HG03139 (cell line): ENCODE results near the gene CD300LF.

Experiments
- ATAC-seq: cut with Tn5 transposase; IDR thresholded peaks from one replicate; pipeline ENCODE4 v1.9.1; 2021; ENCODE audit not compliant: unreplicated experiment

Gene CD300LF

DNA sequence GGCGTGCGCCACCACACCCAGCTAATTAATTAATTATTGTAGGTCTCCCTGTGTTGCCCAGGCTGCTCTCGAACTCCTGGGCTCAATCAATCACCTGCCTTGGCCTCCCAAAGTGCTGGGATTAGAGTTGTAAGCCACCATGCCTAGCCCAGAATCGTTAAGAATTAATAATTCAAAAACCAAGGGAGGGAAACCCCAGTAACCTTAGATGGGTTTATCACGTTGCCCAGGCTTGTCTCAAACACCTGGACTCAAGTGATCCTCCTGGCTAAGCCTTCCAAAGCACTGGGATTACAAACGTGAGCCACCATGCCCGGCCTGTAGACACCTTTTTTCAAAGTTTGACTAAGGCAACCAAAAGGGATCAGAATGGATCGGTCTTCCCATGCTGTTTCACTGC lies 21.6 kb downstream of the CD300LF start:
- ATAC-seq = no peak

DNA sequence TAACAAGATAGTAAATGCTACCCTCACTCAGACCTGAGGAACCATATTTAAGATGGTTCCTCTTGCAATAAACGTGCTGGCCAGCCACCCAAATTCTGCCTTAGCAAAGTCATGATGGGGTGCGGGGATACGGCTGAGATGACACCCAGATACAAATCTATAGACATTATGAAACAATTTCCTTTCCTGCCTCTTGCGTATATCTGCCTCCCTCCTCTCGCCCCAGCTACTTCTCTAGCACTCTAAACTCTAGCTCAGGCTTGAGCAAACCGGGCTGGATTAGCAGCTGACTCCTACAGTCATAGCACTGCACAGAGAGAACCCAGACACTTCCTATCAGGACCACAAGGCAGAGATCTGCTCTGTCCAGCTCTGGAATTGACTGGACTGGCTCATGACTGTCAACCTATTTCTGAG lies 22.3 kb downstream of the CD300LF start:
- ATAC-seq = no peak

DNA sequence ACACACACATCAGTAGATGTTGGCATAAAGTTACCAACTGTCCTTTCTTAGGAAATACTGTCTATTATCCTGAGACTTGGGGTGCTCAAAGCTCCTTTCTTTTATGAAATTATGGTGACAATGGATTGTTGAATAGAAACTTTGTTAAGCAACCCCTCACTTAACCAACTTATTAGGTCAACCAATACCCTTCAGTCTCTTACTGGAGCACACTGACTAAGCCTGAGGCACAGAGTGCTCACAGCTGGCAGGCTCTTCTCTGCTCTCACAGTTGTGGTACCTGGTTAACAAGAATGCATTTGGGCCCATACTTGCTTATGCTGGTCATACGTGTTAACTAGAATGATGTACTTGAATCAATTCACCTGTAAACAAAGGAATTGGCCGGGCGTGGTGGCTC lies 24.8 kb downstream of the CD300LF start:
- no peak for ATAC-seq

DNA sequence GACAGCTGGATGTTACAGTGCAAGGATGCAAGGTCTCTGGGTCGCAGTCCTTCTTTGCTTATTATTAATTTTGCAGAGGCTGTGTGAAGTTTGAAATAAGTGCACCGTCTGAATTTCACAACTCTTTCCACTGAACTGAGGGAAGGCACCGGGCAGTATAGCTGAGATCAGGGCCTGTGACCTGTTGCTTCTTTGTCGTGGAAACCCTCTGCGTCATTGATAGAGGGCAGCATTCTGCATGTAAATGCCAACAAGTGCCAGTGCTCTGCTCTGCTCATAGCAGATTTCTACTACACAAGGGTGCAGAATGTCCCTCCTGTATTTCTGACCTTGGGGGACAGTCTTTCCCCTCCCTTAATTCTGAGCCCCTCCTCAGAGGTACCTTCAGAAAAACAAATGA lies 26.0 kb downstream of the CD300LF start:
- no peak for ATAC-seq

DNA sequence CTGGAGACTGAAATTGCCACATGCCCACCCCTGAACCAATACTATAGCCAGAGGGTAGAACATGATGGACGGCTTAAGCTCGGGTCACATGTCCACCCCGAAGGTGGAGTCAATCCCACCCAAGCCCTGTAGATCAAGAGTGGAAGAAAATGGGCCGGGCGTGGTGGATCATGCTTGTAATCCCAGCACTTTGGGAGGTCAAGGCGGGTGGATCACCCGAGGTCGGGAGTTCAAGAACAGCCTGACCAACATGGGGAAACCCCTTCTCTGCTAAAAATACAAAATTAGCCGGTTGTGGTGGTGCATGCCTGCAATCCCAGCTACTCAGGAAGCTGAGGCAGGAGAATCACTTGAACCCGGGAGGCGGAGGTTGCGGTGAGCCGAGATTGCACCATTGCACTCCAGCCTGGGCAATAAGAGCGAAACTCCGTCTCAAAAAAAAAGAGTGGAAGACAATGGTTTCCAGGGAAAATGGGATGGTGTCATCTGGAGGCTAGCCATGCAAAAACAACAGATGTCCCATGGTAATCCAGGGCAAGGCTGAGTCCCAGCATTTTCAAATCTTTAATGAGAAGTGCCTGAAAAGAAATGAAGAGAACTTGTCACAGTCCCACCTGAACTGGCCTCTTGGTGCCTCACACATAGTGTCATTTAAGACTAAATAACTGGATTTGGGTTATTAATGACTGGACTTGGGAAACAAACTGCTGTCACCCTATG lies 30.1 kb downstream of the CD300LF start:
- no peak for ATAC-seq

DNA sequence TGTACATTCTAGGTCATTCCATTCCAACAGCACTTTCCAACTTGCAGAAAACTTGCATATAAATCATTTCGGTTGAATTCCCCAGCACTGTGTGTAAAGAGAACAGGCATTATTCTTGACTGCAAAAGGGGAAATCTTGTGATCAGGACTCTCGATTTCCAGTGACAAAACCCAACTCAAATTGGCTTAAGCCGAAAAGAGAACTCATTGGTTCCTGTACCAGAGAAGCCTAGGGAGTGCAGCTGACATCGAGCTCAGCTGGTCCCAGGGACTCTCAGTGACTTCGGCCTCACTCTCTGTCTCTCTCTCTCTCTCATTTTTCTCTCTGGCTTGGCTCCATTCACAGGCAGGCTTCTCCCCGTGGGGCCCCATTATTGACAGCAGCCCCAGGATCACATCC lies 30.7 kb downstream of the CD300LF start:
- no peak for ATAC-seq

DNA sequence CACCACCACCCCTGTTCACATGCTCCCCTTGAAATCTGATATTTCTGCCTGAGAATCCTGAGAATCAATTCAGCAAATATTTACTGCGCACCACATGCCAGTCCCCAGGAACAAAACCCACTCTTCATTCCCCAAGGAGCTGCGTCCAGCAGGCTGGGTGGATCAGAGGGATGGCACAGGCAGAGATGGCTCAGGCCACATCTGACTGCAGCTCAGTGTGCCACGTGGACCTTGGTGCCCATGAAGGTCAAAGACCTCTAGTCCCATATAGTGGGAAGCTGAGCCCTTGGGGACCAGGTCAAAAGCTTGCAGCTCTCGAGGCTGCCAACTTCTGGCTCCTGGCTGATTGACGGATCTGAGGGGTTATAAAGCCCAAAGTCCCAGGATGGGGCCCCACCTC lies 31.8 kb downstream of the CD300LF start:
- no peak for ATAC-seq

DNA sequence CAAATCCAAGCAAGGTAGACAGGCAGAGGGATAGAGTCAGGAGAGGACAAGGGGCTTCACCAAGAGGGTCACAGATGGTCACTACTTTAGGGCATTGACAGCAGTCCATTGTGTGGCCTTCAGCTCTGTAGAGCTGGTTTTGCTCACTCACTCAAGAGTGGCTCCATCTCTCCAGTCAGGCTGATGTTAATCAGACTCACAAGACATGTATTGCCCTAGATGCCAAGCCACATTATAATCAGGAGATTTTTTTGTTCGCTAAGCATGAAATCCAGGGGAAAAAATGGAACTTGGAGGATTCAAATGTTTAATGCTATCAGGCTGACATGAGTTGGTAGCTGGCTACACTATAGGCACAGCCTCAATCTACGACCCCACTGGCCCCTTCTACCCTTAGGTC lies 32.5 kb downstream of the CD300LF start:
- no peak for ATAC-seq

DNA sequence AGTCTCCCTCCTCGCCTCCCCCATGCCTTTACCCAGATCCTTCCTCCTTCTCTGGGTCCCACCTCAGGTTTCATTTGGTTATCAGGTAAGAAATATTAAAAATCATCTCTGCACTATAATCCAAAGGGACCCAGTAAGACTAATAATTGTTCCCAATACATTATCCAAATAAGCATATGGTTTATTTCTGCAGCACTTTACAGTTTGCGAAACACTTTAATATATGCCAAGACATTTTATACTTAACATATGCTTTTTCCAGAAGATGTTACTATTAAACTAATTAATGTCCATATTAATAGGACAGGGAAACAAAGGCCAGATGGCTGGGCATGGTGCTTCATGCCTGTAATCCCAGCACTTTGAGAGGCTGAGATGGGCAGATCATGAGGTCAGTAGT lies 33.3 kb downstream of the CD300LF start:
- no peak for ATAC-seq

DNA sequence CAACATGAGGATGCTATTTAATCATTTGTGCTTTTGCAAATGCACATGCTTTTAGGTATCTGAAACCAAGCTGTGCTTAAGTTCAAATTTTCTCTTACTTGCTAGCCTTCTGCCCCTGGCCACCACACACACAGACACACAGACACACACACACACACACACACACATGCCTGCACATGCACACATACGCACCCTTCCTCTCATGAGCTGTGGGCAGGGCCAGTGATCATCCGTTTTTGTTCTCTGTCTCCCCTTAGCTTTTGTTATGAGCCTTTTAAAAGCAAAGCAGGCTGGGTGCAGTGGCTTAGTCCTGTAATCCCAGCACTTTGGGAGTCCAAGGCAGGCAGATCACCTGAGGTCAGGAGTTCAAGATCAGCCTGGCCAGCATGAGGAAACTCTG lies 34.2 kb downstream of the CD300LF start:
- ATAC-seq = no peak

DNA sequence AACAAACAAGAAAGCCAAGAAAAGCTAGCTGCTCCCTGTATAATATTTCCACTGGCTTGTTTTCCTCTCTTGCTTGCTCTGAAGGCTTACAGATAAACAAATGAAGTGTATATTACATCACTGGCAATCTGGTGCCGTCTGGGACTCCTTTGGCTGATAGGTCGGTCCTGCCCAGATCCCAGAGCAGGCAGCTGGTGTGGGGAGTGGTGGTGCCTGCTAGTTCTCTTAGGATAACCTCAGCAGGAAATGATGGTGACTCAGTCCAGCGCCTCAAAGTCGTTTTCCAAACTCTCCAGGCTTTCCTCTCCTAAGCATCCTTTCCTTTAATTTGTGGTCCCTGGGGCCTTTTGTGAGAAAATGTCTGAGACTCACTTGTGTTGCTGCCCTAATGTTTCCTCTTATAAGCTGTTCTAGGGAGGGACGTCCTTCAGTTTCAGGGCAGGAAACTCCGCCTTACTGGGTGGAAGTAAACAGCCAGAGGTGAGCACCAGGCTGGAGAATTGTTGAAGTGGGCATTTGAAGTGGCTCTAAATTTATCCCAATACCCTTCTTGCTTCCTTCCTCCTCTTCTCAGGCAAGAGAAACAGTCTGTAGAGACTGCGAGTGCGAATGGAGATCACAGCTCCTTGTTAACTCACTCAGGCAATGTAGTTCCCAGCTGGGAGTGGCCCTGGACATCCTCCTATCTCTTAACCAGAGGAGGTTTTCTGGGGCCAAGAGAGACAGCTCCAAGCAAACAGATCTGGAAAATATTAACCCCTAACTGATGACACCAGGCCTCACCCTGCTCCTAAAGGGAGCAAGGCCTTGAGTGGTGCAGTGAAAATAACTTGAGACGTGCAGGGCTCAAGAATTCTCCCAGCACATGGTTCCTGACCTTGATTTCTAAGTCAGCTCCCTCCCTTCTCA lies 34.9 kb downstream of the CD300LF start:
- ATAC-seq = no peak

DNA sequence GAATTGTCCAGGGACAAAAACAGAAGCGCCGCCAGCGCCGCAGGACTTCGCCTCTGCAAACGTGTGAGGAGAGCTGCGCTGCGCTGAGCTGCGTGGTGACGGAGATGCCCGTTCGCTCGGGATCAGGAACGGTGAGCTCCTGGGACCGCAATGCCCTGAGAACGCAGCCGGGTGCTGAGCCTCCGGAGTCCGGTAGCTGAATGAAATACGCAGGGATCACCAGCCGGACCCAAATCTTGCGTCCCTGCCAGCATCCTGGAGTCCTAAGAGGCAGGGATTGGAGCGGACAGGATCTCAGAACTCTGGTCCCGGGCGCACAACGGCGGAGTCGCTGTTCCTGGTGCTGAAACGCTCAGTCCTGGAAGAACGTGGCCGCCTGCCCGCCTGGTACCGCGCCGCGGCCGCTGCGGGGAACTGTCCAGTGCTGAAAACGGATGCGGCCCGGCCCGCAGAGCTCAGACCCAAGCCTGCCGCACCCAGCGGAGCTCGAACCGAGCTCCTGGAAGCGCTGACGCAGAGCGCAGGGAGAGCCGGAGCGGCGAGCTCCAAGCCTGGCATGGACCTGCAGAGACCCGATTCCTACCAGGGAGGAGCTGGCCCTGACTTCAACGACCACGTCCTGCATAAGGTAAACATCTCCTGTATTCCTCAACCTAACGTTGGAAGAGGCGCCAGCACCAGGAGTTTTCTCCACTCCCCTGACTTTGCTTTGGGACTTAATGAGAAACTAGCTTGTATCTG lies 41.5 kb downstream of the CD300LF start:
- no peak for ATAC-seq

DNA sequence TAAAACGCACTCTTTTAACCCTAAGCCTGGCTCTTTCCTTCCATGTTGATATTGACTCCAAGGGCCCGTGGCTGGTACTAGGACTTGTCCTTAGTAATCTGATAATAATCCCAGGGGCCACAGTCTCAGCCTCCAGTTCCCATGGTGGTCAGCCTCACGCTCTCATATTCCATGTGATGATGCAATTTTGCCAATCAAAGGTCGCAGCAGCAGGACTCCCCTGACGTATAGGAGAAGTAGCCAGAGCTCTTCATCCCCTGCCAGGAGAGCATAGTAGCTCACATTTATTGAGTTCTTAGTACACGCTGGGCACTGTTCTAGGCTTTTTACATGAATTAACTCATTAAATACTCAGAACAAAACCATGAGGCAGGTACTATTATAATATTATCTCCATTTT lies 42.4 kb downstream of the CD300LF start:
- no peak for ATAC-seq

DNA sequence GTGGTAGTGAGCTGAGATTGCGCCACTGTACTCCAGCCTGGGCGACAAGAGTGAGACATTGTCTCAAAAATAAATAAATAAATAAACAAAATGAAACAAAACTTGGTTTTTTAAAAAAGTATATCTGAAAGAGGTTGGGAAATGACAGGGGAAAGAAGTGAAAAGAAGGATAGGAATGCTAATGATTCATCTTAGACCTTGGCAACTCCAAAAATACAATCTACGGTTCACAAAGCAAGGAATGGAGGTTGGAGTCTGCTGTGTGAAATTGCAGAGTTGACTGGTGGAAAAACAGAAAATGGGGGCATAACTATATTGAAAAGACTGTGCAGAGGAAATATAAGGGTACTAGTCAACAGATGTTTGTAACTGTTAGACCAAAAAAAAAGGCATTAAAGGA lies 49.2 kb downstream of the CD300LF start:
- ATAC-seq = no peak

DNA sequence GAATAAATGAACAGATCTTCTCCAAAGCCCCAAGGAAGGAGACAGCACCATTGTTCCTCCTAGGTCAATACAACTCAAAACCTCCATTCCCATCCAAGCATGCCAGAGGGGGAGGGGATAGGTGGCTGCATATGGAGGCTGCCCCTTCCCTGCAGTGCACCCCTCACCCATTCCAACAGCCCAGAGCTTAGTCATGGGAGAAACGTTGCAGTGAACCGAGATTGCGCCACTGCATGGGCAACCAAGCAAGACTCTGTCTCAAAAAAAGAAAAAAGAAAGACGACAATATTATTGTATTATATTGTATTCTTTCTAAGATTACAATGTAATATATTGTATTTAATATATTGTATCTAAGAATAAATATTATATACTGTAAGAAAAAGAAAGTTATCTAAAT lies 52.8 kb downstream of the CD300LF start:
- no peak for ATAC-seq

DNA sequence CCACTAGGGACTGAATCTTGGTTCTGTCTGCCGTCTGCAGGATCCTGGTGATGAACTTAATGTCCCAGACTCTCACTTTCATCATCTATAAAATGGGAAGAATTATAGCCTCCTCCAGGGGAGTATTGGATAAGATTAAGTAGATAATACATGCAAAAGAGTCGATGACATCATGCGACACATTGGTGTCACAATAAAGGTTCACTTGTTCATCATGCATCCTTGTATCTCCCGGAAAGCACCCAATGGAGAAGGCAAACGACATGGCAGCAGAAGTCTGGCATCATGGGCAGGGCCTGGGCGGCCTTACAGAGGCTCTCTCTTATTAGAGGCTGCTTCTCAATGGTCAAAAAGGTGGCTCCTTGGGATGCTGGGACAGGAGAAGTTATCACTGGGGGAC lies 54.1 kb downstream of the CD300LF start:
- no peak for ATAC-seq

DNA sequence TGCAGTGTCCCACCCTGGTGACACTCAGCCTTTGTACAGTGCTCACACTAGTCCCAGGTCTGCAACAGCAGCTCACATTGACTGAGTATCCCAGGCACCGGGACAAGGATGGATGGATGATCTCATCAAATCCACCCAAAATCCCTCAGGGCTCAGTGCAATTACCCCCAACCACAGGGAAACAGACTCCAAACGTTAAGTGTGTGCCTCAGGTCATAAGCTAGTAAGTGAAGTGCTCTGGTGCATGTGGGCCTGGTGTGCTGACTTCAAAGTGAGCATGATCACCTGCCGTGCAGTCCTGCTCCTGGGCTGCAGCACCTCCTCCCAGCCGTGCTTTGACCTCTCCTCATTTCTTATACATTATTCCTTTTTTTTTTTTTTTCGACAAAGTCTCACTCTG lies 58.0 kb downstream of the CD300LF start:
- ATAC-seq = no peak

DNA sequence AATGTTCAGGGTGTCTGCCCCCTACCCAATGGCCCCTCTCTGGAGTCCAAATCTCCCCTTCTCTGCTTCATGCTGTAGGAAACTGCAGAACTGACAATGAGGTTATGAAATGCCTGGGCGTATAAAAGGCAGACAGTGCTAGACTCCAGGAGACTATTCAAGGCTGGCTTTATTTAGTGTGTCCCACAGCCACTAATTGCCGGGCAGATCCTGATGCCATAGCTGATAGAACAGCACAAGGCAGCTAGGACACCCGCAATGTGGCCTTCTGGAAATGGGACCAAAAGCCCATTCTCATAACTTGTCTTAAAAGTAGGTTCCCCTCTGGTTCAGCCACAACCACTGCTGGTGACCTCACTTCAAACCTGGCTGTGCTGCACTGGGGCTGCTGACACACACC lies 60.7 kb downstream of the CD300LF start:
- no peak for ATAC-seq

DNA sequence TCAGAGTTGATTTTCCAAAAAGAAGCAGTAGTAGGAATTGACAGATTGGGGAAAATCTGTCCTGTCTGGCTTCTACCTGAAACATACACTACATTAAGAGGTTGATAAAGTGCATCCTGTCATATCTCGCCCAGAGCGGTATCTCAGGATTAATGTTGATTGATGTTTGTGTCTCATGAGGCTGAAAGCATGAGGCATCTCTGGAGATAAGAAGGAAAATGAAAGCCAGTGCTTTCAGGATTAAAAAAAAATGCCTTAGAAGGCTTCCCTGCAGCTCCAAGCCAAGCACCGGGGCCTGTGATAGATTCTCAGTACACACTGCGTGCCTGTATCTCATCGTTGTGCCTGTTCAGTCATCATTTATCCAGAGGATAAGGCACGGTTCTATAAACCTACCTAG lies 62.8 kb downstream of the CD300LF start:
- ATAC-seq = no peak

DNA sequence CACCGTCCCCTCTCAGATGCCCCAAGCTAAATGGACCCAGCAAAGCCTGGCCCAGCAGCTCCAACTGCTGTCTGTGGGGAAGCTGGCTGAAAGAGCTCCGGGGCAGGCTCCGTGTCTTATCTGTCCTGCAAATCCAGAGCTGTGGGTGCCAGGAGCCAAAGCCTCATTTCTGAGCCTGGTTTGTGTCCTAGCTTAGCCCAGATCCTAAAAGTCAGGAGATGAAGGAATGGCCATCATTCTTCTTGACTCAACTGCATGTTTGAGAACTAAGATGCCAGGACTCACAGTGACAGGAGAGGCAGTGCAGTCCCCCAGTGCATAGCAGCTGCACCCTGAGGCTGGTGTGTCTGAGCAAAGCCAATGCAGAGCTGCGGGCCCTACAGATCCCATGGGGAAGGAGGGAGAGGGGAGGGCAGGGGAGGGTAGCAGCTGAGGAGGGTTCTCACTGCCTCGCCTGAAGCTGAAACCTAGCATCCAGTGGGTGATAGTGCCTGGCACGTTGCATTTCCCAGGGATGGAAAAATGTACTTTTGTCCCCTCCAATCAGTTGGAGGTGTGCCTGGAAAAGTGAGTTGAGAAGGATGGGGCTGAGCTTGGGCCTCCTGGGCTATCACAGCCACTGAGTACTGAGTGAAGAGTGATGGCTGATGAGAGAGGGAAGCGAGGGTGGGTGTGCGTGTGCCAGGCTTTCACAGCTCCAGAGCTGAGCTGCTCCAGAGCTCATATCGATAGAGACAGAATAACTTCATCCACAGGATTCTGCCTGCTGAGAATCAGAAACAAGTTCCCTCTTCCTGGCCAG lies 64.7 kb downstream of the CD300LF start:
- ATAC-seq = no peak

DNA sequence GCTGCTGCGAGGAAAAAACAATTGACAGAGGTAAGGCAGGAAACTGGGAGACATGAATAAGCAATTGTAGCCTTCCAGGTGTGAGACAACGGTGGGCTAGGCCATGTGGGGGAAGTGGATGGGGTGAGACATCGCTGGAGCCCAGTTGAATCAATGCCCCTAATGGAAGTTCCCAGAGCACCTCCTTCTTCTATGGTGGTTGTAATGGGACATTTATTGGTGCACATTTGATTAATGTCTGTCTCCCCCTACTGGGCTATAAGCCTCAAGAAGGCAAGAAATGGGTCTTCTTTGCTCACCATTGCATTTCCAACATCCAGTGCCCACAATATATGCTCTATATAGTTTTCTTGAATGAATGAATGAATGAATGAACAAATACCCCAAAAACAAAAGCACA lies 66.5 kb downstream of the CD300LF start:
- no peak for ATAC-seq
